Measurements from ENCODE around the gene LAMB1. TPM values are rescaled to one million over a fixed set of nuclear protein-coding genes. Genes with fewer than 3 reads are reported as not detected.

LAMB1 gene
- total and polyA plus RNA-seq, 2 of the 13 experiments (the other 11 are each of a cell fraction or from before 2014, with no cell fraction given) = 109 to 124 TPM

GRCh38 chr7:108004220-108005142, 1.5 kb upstream of the LAMB1 start (continued):
- TF ChIP-seq KIAA2018 (CRISPR knock-in tag; IDR thresholded peaks at IDR 0.05; ENCODE audit: borderline replicate concordance) (no peak), ZNF597 (CRISPR knock-in tag; IDR thresholded peaks at IDR 0.05) (no peak), GFI1 (CRISPR knock-in tag; IDR thresholded peaks at IDR 0.05; ENCODE audit: borderline replicate concordance) (0 out of 2 replicates have a peak, but pooled peaks have one; percentile 33), AKAP8 (CRISPR knock-in tag; IDR thresholded peaks at IDR 0.05) (no peak), NR2F2 (IDR thresholded peaks at IDR 0.05; ENCODE audit: borderline replicate concordance, low read depth) (no peak), TFAP4 (IDR thresholded peaks at IDR 0.05; ENCODE audit: borderline replicate concordance, low read depth) (peak; percentile 85; the same call in 1 of the 2 replicates), GATAD2A (CRISPR knock-in tag; IDR thresholded peaks at IDR 0.05) (peak; percentile 12; the same call in 1 of the 2 replicates), ATF4 (CRISPR knock-in tag; IDR thresholded peaks at IDR 0.05) (peak in 1 of 2 experiments; percentile 49; a peak in 1 of 4 replicates), RFXANK (CRISPR knock-in tag; IDR thresholded peaks at IDR 0.05) (no peak), KAT8 (CRISPR knock-in tag; IDR thresholded peaks at IDR 0.05) (peak; percentile 45; the same call in 1 of the 2 replicates), KDM2A (CRISPR knock-in tag; IDR thresholded peaks at IDR 0.05; ENCODE audit: borderline replicate concordance, low read depth) (peak; percentile 50), ZNF292 (CRISPR knock-in tag; IDR thresholded peaks at IDR 0.05; ENCODE audit: borderline replicate concordance, low read depth) (peak; percentile 65; the same call in 1 of the 2 replicates), CENPT (CRISPR knock-in tag; IDR thresholded peaks at IDR 0.05; ENCODE audit: low read depth) (no peak), ZBTB1 (CRISPR knock-in tag; IDR thresholded peaks at IDR 0.05; ENCODE audit: borderline replicate concordance) (no peak), ZFY (CRISPR knock-in tag; IDR thresholded peaks at IDR 0.05) (0 out of 2 replicates have a peak, but pooled peaks have one; percentile 25)

All from HepG2 (cell line).